GM12878 (cell line): ENCODE data around the gene SKOR2. TPM values are rescaled to one million over a fixed set of nuclear protein-coding genes. Genes with fewer than 3 reads are reported as not detected.

ENCODE experiments used
- ATF7 ChIP-seq: fragments of 450-650 bp; IDR thresholded peaks from 2 replicates; pipeline ENCODE4 v1.6.1; 2016; ENCODE audit warnings: low read depth, mild to moderate bottlenecking
- CBFB ChIP-seq: IDR thresholded peaks from 2 replicates; pipeline ENCODE4 v1.6.1; 2016; ENCODE audit warnings: antibody characterized with exemption, low read depth
- CHD1 ChIP-seq: IDR thresholded peaks from 2 replicates; pipeline ENCODE4 v1.6.1; 2012; ENCODE audit warnings: low read depth, low read length, improper control_type of control experiment
- CREB1 ChIP-seq: IDR thresholded peaks from 2 replicates; pipeline ENCODE4 v1.6.1; 2012; ENCODE audit warnings: low read depth, mild to moderate bottlenecking, inconsistent platforms
- CUX1 ChIP-seq: IDR thresholded peaks from 2 replicates; pipeline ENCODE4 v1.6.1; 2012; ENCODE audit warnings: improper control_type of control experiment, low read depth, low read length; ENCODE audit not compliant: insufficient replicate concordance
- EZH2 ChIP-seq: IDR thresholded peaks from 2 replicates; pipeline ENCODE4 v1.6.1; 2012; ENCODE audit warnings: low read depth, mild to moderate bottlenecking, control low read depth, inconsistent platforms, low read length, borderline replicate concordance; ENCODE audit not compliant: control insufficient read depth
- FOXM1 ChIP-seq: IDR thresholded peaks from 2 replicates; pipeline ENCODE4 v1.6.1; 2012; ENCODE audit warnings: low read depth, mild to moderate bottlenecking, inconsistent platforms, low read length, moderate library complexity
- HSF1 ChIP-seq: fragments of 150-350 bp; IDR thresholded peaks from 2 replicates; pipeline ENCODE4 v1.6.1; 2014; ENCODE audit warnings: mild to moderate bottlenecking, low read depth, low read length
- MLLT1 ChIP-seq: fragments of 450-650 bp; IDR thresholded peaks from 2 replicates; pipeline ENCODE4 v1.6.1; 2016; ENCODE audit warnings: mild to moderate bottlenecking
- NBN ChIP-seq: fragments of 450-650 bp; IDR thresholded peaks from 2 replicates; pipeline ENCODE4 v1.6.1; 2016
- PAX5 ChIP-seq: IDR thresholded peaks from 2 replicates; pipeline ENCODE4 v1.6.1; 2011; ENCODE audit warnings: low read depth, low read length, borderline replicate concordance
- RBBP5 ChIP-seq: fragments of 200-600 bp; sonication (generic); conservative IDR thresholded peaks from 2 replicates; pipeline ENCODE4 v1.6.1; 2016
- RELB ChIP-seq: fragments of 450-650 bp; IDR thresholded peaks from 2 replicates; pipeline ENCODE4 v1.6.1; 2017; ENCODE audit warnings: low read depth, mild to moderate bottlenecking, moderate library complexity
- SKIL ChIP-seq: fragments of 450-650 bp; IDR thresholded peaks from 2 replicates; pipeline ENCODE4 v1.6.1; 2017; ENCODE audit warnings: mild to moderate bottlenecking, low read depth, inconsistent platforms; ENCODE audit not compliant: poor library complexity, severe bottlenecking
- SMC3 ChIP-seq: IDR thresholded peaks from 2 replicates; pipeline ENCODE4 v1.6.1; 2011; ENCODE audit warnings: low read length, improper control_type of control experiment, borderline replicate concordance
- SRF ChIP-seq, 2 experiments: IDR thresholded peaks; 2 replicates each; pipeline ENCODE4 v1.6.1; 2011; ENCODE audit warnings: low read depth in 2 of 2, low read length in 2 of 2, mild to moderate bottlenecking in 1 of 2, moderate library complexity in 1 of 2
- STAT1 ChIP-seq: fragments of 450-650 bp; conservative IDR thresholded peaks from 2 replicates; pipeline ENCODE4 v1.6.1; 2014; ENCODE audit warnings: antibody characterized with exemption, mild to moderate bottlenecking
- TAF1 ChIP-seq: IDR thresholded peaks from 2 replicates; pipeline ENCODE4 v1.6.1; 2011; ENCODE audit warnings: mild to moderate bottlenecking, low read depth, low read length, borderline replicate concordance
- ZZZ3 ChIP-seq: IDR thresholded peaks from 2 replicates; pipeline ENCODE4 v1.6.1; 2011; ENCODE audit warnings: low read depth; ENCODE audit not compliant: control insufficient read depth, insufficient read length
- polyA plus RNA-seq, 11 experiments: library from polyadenylated mRNA; depleted of rRNA in 4 of 11; unstranded in 6 of 11; stranded (reverse) in 5 of 11; fragments of >200 nt; fragmentation: Nextera tagmentation in 4 of 11; fragmentation: Illumina TruSeq in 1 of 11; extraction: Ambion mirVana in 4 of 11; extraction: Trizol in 1 of 11; gene quantifications; 1 replicate in 1 of 11; 2 replicates in 10 of 11; pipeline versions ENCODE4 v1.2.1 to v1.2.3, GENCODE V29; 2011 to 2016; ENCODE audit warnings: inconsistent platforms in 2 of 11, missing spikeins in 2 of 11, low read depth in 1 of 11
- total RNA-seq, 4 experiments: library from RNA; depleted of rRNA in 3 of 4; stranded (reverse); fragments of >200 nt in 3 of 4; fragmentation: Illumina TruSeq in 1 of 4; extraction: Trizol in 1 of 4; gene quantifications; 2 replicates each; pipeline versions ENCODE4 v1.2.1 to v1.2.3, GENCODE V29; 2013 to 2021

SKOR2 gene
- total and polyA plus RNA-seq, 10 of the 15 experiments (the other 5 are each of a cell fraction or from before 2014, with no cell fraction given), result not detected

GRCh38 chr18:47215554-47216138 is 35.8 kb downstream of the SKOR2 start (continued):
- TF ChIP-seq CBFB (no peak), CHD1 (no peak), SRF (IDR thresholded peaks at IDR 0.05; ENCODE audit: low read depth in 2 of 2, low read length in 2 of 2) (no peak), MLLT1 (no peak), TAF1 (no peak), NBN (no peak), ATF7 (no peak), RBBP5 (no peak), CREB1 (no peak), EZH2 (no peak), PAX5 (no peak), STAT1 (no peak), CUX1 (no peak), ZZZ3 (no peak), SMC3 (peak; percentile 72; the same call in 1 of the 2 replicates), FOXM1 (0 out of 2 replicates have a peak, but pooled peaks have one; percentile 25), SKIL (no peak), HSF1 (no peak), RELB (no peak)
